ENCODE measurements around the gene SART3.

Gene SART3

DNA sequence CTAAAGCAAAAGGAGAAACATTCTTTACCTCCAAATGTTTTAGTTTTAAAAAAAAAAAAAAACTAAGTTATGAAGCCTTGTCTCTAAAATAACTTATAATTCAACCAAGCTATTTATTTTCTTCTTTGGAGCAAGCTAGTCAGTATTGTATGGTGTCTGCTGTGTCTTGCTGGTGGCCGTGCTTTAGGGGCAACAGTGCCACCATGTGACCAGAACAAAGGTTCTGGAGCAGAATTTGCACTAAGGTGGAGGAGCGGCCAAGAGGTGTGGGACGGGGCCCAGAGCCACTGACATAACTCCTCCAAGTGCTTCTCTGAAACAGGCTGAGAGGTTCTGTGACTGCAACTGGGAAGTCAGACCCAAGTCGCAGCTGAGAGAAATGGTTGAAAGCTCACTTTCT lies 41.4 kb downstream of the SART3 start:
- no peak for DNase-seq (ENCODE audit: low spot score)

DNA sequence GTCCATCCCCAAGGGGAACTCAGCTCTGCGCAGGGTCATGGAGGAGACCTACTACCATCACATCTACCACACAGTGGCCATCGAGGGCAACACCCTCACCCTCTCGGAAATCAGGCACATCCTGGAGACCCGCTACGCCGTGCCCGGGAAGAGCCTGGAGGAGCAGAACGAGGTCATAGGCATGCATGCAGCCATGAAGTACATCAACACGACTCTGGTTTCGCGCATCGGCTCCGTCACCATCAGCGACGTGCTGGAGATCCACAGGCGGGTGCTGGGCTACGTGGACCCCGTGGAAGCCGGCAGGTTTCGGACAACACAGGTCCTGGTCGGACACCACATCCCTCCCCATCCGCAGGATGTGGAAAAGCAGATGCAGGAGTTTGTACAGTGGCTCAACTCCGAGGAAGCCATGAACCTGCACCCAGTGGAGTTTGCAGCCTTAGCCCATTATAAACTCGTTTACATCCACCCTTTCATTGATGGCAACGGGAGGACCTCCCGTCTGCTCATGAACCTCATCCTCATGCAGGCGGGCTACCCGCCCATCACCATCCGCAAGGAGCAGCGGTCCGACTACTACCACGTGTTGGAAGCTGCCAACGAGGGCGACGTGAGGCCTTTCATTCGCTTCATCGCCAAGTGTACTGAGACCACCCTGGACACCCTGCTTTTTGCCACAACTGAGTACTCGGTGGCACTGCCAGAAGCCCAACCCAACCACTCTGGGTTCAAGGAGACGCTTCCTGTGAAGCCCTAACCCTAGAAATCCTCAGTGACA lies 42.1 kb downstream of the SART3 start:
- DNase-seq (ENCODE audit: low spot score), result no peak

GRCh38 chr12:108518101-108518715 lies 42.8 kb downstream of the SART3 start:
- no peak for DNase-seq (ENCODE audit: low spot score)

- no peak for DNase-seq (ENCODE audit: low spot score)
Observed at GRCh38 chr12:108517288-108518100, 43.5 kb downstream of the SART3 start.

GRCh38 chr12:108516511-108517275 lies 44.3 kb downstream of the SART3 start:
- DNase-seq (ENCODE audit: low spot score), result peak; percentile 24

GRCh38 chr12:108515916-108516315 lies 45.1 kb downstream of the SART3 start:
- peak; percentile 34 for DNase-seq (ENCODE audit: low spot score)

DNA sequence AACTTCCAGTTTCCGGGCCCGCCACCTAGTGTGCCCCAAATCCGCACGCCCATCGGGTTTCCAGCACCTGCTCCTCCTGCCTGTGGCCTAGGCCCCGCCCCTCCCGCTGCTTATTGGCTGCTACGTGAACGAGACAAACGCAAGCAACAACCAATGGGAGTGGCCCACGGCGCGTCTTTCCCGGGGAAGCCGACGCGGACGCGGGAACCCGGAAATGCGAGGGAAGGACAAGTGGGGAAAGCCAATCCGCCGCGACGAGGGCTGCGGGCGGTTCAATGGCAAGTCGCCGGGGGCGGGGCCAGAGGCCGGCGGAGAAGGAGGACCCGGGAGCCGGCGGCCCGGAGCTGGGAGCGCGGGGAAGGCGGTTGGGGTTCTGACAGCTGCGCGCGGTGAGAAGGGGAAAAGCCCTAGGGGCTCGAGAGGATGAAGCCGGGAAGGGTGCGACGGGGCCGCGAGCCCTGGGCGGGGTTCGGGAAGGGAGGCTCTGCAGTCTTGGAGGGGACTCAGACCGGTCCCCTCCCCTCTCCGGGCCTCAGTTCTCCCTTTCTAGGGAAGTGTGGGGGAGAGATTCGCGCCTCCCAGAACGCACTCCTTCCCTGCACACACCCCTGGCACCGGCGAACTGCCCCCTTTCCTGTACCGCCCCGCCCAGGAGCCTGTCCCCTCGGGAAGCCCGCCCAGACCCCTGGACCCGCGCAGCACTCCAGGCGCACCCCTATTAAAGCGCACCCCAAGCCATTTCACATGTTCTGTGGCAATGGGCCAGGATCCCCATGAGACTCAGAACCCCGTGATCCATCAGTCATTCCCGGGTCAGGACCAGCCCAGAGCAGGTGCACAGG lies 45.8 kb downstream of the SART3 start, which contains the start of gene FICD:
Gene FICD (plus strand): TSS at position 305 of the 842 bp plus-strand sequence. CDS start 1,696 bp downstream, outside the sequence.
- peak; percentile 99 for DNase-seq (ENCODE audit: low spot score)

DNA sequence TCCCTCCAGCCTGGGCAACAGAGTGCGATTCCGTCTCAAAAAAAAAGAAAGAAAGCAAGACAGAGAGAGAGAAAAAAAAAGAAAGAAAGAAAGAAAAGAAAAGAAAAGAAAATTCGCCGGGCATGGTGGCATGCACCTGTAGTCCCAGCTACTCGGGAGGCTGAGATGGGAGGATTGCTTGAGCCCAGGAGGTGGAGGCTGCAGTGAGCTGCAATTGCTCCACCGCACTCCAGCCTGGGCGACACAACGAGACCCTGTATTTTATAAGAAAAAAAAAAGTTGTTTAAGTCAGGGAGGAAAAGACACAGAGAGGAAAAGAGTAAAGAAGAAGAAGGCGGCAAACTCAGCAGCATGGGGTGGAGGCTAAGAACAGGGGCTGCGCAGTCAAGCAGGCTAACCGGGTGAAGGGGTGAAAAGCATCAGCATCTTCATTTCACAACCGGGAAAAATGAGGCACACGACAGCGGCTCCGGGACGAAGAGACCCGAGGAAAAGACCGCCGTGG lies 46.5 kb downstream of the SART3 start:
- DNase-seq (ENCODE audit: low spot score), result no peak

GRCh38 chr12:108511633-108512540 lies 49.1 kb downstream of the SART3 start:
- DNase-seq (ENCODE audit: low spot score), result peak; percentile 74

- no peak for DNase-seq (ENCODE audit: low spot score)
Observed at GRCh38 chr12:108510836-108511235, 50.1 kb downstream of the SART3 start.

- DNase-seq (ENCODE audit: low spot score), result no peak
Observed at GRCh38 chr12:108509806-108510205, 51.2 kb downstream of the SART3 start.

DNA sequence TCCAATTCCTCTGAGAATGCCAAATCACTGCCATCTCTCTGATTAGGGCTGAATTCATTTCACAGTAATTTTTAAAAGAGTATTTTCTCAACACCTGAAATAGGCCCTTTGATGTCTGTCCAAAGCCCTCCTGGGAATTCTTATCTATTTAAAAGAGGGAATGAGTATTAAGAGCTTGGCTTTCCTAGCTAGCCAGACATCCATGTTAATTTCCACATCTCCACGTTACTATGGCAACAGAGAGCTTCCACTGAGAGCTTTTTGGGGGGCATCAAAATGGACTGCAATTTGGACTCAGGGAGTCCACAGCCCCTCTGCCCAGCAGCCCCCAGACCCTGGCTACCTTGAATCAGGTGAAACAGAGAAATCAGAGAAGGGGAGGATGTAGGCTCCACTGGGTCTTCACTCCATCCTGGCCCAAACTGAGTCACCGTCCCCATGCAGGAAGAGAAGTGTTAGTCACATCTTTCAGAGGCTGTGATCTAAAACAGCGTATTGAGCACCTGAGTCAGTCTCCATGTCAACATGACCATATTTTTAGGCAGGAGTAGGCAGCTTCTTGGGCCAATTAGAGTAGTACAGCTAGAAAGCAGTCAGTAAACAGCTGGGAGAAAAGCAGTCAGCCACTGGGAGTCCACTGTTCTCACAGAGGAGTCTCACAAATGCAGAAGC lies 52.9 kb downstream of the SART3 start:
- peak; percentile 80 for DNase-seq (ENCODE audit: low spot score)

DNA sequence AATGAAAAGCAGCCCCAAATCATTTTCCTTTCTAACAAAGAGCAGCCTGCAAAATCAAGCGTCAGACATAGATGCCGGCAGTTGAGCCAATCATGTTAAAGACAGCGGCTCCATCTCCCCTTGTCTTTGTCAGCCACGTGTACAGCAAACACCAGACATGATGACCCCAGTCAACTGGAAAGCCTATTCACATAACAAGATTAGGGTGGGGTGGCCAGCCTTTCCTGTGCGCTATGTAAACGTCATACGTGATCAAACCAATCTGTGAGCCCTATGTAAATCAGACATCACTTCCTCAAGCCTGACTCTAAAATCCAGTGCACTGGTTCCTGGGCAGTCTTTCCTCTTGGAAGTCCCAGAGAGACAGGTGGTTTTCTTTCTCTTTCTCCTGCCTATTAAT lies 55.8 kb downstream of the SART3 start:
- no peak for DNase-seq (ENCODE audit: low spot score)

GRCh38 chr12:108502922-108503321 lies 58.1 kb downstream of the SART3 start:
- DNase-seq (ENCODE audit: low spot score), result no peak

DNA sequence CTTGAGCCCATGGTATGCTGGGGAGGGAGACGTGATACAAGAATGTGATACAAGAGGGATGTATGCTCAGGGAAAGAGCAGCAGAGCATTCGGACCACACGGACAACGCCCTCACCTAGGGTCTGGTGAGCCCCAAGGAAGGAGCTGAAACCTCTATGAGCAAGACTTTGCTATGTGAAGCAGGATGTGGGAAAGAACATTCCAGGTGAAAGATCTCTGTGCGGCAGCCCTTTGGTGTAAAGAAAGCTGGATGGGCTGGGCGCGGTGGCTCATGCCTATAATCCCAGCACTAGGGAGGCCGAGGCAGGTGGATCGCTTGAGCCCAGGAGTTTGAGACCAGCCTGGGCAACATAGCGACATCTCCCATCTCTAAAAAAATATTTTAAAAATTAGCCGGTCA lies 62.8 kb downstream of the SART3 start:
- DNase-seq (ENCODE audit: low spot score), result no peak

- DNase-seq (ENCODE audit: low spot score), result no peak
Observed at GRCh38 chr12:108495823-108496579, 65.0 kb downstream of the SART3 start.

DNA sequence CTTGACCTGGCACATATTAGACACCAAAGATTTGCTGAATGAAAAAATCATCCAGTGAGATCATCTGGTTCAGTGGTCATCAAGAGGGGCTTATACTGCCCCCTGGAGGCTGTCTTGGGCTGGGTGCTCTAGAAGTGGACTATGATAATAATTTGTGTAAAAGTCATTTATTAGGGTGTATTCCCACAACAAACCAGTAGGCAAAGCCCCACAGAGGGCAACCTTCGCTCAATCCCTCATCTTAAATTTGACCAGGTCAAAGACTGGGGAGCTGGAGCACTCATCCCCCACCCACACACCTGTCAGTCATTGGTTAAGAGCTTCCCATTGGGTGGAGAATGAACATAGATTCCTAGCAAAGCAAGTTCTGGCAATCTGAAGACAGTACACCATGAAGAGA lies 65.9 kb downstream of the SART3 start:
- DNase-seq (ENCODE audit: low spot score), result peak; percentile 55

DNA sequence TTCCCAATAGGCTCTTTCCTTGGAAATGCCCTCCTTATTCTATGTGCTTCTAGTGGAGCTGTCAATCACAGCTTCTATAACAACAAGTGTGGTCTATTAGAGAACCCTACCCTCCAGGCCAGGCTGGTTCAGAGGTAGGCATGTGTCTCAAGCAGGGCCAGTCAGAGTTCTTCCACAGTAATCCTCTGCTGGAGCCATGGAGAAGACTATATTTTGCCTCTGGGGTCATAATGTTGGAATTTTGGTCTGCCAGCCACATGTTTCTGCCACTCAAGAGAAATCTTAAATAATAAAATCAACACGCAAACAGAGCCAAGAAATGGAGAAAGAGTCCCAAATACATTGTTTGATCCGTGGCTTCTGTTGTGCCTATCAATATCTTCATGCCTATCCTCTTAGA lies 69.7 kb downstream of the SART3 start:
- DNase-seq (ENCODE audit: low spot score), result no peak
